ENCODE data around the gene ERF.

The ERF gene

GRCh38 chr19:42249769-42250168 is 5.2 kb downstream of the ERF start:
- H3K4me3 ChIP-seq (ENCODE audit: low read length) = no peak overlapping the region
- DNase-seq (ENCODE audit: low read depth) = no peak
- TF ChIP-seq, protein P1, sequence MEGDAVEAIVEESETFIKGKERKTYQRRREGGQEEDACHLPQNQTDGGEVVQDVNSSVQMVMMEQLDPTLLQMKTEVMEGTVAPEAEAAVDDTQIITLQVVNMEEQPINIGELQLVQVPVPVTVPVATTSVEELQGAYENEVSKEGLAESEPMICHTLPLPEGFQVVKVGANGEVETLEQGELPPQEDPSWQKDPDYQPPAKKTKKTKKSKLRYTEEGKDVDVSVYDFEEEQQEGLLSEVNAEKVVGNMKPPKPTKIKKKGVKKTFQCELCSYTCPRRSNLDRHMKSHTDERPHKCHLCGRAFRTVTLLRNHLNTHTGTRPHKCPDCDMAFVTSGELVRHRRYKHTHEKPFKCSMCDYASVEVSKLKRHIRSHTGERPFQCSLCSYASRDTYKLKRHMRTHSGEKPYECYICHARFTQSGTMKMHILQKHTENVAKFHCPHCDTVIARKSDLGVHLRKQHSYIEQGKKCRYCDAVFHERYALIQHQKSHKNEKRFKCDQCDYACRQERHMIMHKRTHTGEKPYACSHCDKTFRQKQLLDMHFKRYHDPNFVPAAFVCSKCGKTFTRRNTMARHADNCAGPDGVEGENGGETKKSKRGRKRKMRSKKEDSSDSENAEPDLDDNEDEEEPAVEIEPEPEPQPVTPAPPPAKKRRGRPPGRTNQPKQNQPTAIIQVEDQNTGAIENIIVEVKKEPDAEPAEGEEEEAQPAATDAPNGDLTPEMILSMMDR (IDR thresholded peaks at IDR 0.05; ENCODE audit: insufficient read depth, low read depth, low read length, missing control alignments) = no peak

DNA sequence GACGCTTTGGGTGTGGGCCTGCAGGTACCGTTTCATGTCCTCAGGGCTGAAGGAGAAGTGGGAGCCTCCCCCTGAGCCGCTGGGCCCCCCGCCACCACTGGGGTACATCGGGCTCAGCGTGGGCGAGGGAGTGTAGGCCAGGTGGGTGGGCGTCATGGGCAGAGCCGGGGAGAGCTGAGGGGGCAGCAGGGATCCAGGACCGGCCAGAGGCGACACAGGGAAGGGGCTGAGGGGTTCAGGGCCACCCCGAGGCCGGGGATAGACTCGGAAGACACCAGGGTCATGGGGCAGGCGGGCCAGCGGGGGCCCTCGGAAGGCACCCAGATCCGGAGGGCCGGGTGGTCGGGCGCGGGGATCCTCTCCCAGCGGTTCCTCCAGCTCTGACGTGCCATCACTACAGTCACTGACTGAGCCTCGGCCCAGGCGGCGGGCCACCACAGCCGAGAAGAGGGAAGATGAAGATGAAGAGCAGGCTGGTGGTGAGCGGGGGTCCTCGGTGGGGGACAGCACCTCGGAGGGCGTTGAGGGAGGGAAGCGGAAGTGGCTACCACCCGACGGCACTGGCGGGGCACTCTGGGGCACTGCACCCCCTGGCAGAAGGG is 5.7 kb downstream of the ERF start:
- DNase-seq (ENCODE audit: low read depth) = no peak
- no peak overlapping the region for H3K4me3 ChIP-seq (ENCODE audit: low read length)
- TF ChIP-seq, protein P1 (IDR thresholded peaks at IDR 0.05; ENCODE audit: insufficient read depth, low read depth, low read length, missing control alignments) = no peak

DNA sequence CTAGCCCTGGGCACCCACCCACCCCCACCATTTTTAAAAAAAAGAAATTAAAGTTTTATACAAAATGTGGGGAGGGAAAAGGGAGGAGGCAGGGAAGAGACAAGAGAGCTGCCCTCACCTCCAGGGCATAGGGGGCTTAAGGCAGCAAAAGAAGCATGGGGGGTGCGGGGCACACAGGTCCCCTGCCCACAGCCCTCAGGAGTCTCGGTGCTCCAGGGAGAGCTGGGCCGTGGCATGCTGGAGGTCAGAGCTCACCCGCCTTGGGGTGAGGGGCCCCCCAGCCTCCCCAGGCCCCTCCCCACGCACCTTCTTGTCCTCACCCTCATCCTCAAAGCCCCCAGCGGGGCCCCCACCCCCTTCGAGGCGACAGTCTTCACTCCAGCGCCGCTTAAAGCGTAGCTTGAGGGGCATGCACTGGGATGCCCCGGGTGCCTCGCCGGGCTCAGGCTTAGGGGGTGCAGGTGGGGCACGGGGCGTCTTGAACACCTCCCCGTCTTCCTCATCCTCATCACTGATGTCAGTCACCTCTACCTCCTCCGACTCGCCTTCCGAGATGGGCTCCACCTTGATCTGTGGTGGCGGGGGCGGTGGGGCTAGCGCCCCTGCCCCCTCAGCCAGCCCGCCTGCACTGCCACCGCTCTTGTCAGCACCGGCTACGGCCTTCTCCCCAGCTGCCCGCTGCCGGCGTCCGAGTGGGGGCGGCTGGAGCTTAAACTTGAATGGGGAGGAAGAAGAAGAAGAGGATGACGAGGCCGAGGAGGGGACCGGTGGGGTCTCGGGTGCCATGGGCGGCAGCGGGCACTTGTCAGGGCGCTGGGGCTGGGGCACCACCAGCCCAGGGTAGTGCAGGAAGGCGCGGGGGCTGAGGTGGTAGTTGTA is 6.4 kb downstream of the ERF start:
- TF ChIP-seq, protein P1 (IDR thresholded peaks at IDR 0.05; ENCODE audit: insufficient read depth, low read depth, low read length, missing control alignments) = no peak
- no peak for DNase-seq (ENCODE audit: low read depth)
- H3K4me3 ChIP-seq (ENCODE audit: low read length) = no peak overlapping the region

DNA sequence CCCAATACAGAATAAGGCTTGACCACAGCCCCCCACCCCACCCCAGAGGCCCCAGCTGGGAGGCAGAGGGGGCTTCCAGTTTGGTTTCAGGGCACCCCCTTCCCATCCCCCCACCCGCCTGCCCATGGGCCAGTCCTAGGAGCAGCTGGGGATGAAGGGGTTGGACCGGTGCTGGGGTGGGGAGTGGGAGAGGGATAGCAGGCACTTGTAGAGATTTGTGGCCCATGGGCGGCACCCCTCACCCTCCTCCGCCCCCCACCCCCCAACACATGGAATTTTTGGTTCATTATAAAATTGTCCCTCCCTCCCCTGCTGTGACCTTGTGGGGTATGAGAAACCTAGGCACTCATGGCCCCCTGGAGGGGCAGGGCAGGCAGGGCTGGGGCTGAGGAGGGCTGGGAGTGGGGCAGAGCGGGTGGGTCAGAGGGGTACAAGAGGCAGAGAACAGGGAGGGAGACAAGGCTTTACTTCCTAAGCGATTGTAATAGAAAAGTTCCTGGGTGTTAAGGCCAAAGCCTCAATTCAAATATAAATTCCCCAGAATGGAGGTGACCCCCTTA is 7.2 kb downstream of the ERF start:
- TF ChIP-seq, protein P1 (IDR thresholded peaks at IDR 0.05; ENCODE audit: insufficient read depth, low read depth, low read length, missing control alignments) = no peak
- H3K4me3 ChIP-seq (ENCODE audit: low read length) = no peak overlapping the region
- no peak for DNase-seq (ENCODE audit: low read depth)

- TF ChIP-seq, protein P1 (IDR thresholded peaks at IDR 0.05; ENCODE audit: insufficient read depth, low read depth, low read length, missing control alignments) = no peak
- DNase-seq (ENCODE audit: low read depth) = no peak
- H3K4me3 ChIP-seq (ENCODE audit: low read length) = no peak overlapping the region
Observed at GRCh38 chr19:42246922-42247639, 7.8 kb downstream of the ERF start.

DNA sequence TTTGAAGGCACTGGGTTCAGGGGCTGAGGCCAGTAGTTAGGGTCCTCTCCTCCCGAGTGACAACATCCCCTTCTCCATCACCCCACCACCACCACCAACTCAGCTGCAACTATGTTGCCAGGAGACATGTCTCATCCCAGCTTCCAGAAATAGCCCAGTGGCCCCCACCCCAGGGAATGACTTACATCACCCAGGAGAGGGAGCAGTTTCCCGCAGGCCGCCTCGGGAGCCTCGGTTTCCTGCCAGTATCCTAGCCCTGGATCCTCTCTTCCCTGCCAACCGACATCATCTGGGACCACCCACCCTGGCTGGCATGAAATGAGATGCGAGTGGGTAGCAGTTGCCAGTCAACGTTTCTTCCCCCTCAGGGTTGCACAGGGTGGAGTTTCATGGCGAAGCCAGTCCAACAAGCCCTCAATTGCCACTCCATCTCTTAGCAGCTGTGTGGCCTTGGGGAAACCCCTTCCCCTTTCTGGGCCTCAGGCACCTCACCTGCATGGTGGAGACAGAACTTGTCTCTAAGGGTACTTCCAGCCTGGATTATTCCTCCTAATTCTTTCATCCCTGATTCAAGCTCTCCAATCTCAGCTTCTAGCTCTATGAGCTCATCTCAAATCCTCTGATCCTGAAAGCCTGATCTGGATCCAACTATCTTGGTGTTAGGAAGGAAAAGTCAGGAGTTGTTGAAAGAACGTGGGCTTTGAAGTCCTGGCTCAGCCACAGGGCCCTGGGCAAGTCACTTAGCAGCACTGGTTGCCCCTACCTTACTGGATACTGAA is 8.6 kb downstream of the ERF start:
- TF ChIP-seq, protein P1 (IDR thresholded peaks at IDR 0.05; ENCODE audit: insufficient read depth, low read depth, low read length, missing control alignments) = peak; percentile 71
- peak; percentile 87 for DNase-seq (ENCODE audit: low read depth)
- no peak overlapping the region for H3K4me3 ChIP-seq (ENCODE audit: low read length)

Measured in epithelial cell of esophagus (primary cell).